GM21526 (cell line): ENCODE data around the gene WNT9A.
"Not testable (repeated sequence)": the region's sequence is repeated elsewhere in the genome, so short reads cannot be mapped to it uniquely, and the experiment has no call there.

Experiments
- ATAC-seq: cut with Tn5 transposase; IDR thresholded peaks from one replicate; pipeline ENCODE4 v1.9.1; 2021; ENCODE audit warnings: moderate library complexity; ENCODE audit not compliant: unreplicated experiment, low FRiP score

WNT9A gene

GRCh38 chr1:227913764-227914721 is 33.7 kb downstream of the WNT9A start:
- ATAC-seq, result no peak

DNA sequence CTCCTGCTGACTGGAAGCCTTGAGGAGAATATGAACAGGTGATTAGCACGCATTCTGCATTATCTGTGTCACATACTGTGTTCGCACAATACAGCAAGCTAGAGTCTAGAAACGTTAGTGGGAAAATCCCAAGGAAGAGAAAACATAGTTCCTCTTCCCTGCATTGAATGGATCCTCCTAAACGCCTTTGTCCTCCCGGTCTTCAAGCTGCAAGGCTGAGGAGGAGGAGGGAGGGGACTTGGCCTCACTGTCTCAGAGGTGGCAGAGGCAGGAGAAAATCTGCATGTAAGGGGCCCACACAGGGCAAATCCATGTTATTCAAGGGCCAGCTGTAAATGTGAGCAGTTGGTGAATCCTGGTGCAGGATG is 34.4 kb downstream of the WNT9A start:
- ATAC-seq, result no peak

GRCh38 chr1:227912866-227913265 is 34.9 kb downstream of the WNT9A start:
- no peak for ATAC-seq

- no peak for ATAC-seq
Measured at GRCh38 chr1:227911376-227911775, 36.4 kb downstream of the WNT9A start.

- ATAC-seq, result no peak
Measured at GRCh38 chr1:227910511-227911153, 37.1 kb downstream of the WNT9A start.

GRCh38 chr1:227909923-227910328 is 37.8 kb downstream of the WNT9A start:
- ATAC-seq, result not testable (repeated sequence)

GRCh38 chr1:227909188-227909587 is 38.5 kb downstream of the WNT9A start:
- ATAC-seq, result no peak

DNA sequence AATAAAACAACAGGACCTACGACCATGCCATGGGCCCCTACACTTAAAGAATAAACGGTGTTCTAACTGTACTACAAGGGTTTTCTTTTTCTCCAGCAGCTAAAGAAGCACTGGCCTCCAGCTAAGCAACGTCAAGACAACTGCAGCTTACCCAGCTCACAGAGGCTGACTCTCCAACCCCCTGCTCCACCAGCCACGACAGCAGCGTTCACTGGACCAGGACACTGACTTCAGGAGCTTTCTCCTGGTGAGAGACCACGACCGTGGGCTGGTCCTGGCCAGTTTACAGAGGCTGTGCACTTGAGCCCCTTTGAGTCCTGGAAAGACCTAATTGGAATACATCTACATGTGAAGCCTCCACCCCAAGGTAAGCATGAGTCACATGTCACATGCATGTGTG is 39.4 kb downstream of the WNT9A start:
- no peak for ATAC-seq

- no peak for ATAC-seq
Measured at GRCh38 chr1:227907439-227908015, 40.2 kb downstream of the WNT9A start.

GRCh38 chr1:227906550-227907071 is 41.1 kb downstream of the WNT9A start:
- no peak for ATAC-seq

GRCh38 chr1:227905573-227906487 is 41.9 kb downstream of the WNT9A start:
- ATAC-seq, result no peak

GRCh38 chr1:227904541-227905335 is 43.0 kb downstream of the WNT9A start:
- ATAC-seq, result no peak

- ATAC-seq, result no peak
Measured at GRCh38 chr1:227903614-227904501, 43.9 kb downstream of the WNT9A start.

DNA sequence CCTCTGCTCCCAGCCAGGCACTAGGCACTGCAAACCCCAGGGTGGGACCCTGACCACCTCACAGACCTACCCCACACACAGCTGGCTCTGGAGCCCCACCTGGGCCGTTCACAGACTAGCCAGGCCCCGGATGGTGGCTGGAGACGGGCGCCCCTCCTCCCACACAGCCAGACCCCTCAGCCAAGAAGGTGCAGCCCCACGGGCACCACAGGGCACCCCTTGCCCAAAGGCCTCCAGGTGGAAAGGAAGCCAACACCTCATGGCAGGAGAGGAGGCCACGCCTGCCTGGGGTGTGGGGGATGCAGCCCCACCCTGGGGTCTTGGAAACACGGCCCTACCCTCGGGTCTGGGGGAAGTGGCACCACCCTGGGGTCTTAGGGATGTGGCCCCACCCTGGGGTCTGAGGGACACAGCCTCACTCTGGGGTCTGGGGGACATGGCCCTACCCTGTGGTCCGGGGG is 44.6 kb downstream of the WNT9A start:
- ATAC-seq, result no peak

GRCh38 chr1:227902641-227902990 is 45.1 kb downstream of the WNT9A start:
- no peak for ATAC-seq

DNA sequence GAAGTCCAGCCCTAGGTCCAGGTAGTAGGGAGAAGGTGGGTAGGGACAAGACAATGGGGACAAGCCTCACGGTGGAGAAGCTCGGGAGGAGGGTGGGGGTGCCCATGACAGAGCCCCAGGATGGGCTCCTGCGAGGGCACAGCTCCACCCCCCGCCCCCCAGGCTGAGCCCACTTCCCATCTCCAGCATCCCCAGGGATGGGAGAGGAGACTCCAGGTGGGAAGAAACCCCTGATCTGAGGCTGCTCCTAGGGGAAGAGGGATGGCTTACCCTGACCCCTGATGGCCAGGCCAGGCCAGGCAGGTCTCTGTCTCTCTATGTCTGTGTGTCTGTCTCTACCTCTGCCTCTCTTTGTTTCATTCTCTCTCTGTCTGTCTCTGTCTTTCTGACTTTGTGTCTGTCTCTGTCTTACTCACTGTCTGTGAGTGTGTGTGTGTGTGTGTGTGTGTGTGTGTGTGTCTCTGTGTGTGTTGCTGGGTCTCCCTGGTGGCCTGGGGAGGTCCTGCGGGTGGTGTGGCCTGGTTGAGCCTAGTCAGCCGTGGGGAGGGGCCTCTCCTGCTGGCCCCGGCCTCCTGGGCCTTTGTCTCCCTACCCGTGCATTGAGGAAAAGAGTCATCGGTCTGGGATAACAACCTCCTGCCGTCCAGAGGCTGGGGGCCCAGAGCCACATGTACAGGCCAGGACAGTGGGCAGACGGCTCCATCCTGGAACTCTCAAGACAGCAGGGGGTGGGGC is 45.7 kb downstream of the WNT9A start:
- no peak for ATAC-seq

GRCh38 chr1:227901239-227901905 is 46.4 kb downstream of the WNT9A start:
- no peak for ATAC-seq
